Stimulated activated naive B cell treated with anti-CD40 and anti-IgM and Interleukin-4, amounts not matched to agents 10 μg/mL and 1 μg/mL and 100 μg/mL, for 72 hours (primary cell): ENCODE measurements around the gene GARRE1.

Experiments
- ATAC-seq, 2 donors: fragments of 150-1000 bp; cut with Tn5 transposase; replicated peaks; 2 replicates each; pipeline ENCODE4 v1.10.0; 2021; ENCODE audit warnings: moderate library complexity in 1 of 2
- DNase-seq: peaks from one replicate; pipeline ENCODE4 v3.0.0; 2021
- H3K27ac Mint-ChIP-seq: one replicate; pipeline ENCODE4 v1.8.0; 2022; ENCODE audit warnings: mild to moderate bottlenecking, mixed read lengths
- H3K27me3 Mint-ChIP-seq, 2 donors: one replicate each; pipeline ENCODE4 v1.8.0; 2022; ENCODE audit warnings: mixed read lengths in 2 of 2
- H3K36me3 Mint-ChIP-seq, 2 donors: one replicate each; pipeline ENCODE4 v1.8.0; 2022; ENCODE audit warnings: mixed read lengths in 2 of 2, mild to moderate bottlenecking in 1 of 2
- H3K4me1 Mint-ChIP-seq, 2 donors: one replicate each; pipeline ENCODE4 v1.8.0; 2022; ENCODE audit warnings: mixed read lengths in 2 of 2, mild to moderate bottlenecking in 1 of 2
- H3K4me3 Mint-ChIP-seq, 2 donors: one replicate each; pipeline ENCODE4 v1.8.0; 2022; ENCODE audit warnings: mild to moderate bottlenecking in 2 of 2, mixed read lengths in 2 of 2, moderate library complexity in 1 of 2
- H3K9me3 Mint-ChIP-seq, 2 donors: one replicate each; pipeline ENCODE4 v1.8.0; 2022; ENCODE audit warnings: mixed read lengths in 2 of 2, mild to moderate bottlenecking in 1 of 2

GARRE1 gene

DNA sequence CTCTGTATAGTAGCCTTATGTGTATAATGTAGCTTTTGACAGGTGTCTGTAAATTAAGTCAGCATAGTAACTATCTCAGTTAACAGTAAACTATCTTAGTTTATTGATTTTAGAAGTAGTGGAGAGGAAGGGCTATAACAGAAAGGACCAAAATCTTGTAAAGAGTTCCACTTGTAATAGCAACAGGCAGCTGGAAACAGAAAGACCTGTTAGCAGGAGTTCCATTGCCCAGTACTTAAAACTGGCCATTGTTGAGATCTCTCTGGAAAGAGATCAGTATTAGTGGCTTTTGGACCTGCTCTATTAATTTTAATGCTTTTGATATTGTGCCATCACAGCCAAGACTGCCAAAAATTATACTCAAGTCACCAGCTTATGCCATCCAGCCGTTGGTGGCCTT is 32.0 kb upstream of the GARRE1 start:
- ATAC-seq (no peak), DNase-seq (no peak)
- H3K27ac Mint-ChIP-seq: peak overlapping the region; percentile 20
- H3K27me3 Mint-ChIP-seq: no peaks in the 10 kb centered on the region
- peaks cover 32 to 66% of the 10 kb centered on the region in 2 donors for H3K4me1 Mint-ChIP-seq
- H3K36me3 Mint-ChIP-seq: peaks cover 60 to 66% of the 10 kb centered on the region in 2 donors
- H3K4me3 Mint-ChIP-seq: no peak overlapping the region
- H3K9me3 Mint-ChIP-seq: no peaks in the 10 kb centered on the region

DNA sequence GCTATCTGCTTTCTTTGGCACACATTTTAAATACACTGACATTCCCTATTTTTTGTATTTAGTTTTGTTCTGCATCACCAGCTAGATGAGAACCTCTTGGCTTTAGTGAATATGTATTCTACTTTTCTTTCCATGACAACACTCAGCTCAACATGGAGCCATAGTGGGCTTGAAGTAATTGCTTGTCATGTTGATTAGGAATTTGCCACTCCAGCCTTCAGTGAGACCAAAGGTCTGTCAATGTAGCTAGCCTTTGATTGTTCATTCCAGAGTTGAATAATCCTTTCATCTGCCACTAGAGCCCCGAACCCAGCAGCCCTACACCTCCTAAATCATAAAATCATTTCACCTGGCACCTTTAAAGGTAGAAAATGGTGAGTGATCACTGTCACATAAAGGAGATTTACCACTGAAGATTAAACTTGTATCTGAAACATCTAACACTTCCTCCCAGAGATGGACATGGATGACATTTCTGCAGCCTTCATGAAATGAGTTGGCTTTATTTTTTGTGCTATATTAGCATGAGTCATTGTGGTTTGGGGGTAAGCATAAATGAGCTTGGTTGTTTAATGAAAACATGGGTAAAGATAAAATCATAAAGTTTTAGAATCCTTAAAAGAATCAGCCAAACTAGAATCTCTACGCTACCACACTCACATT is 29.2 kb upstream of the GARRE1 start:
- Mint-ChIP-seq H3K27ac (peak overlapping the region; percentile 56), H3K4me3 (peak overlapping the region; percentile 19 to 55), H3K4me1 (peaks cover 23 to 48% of the 10 kb centered on the region in 2 donors), H3K27me3 (no peaks in the 10 kb centered on the region), H3K36me3 (peaks cover 60 to 61% of the 10 kb centered on the region in 2 donors), H3K9me3 (no peaks in the 10 kb centered on the region)
- ATAC-seq (peak; percentile 90 to 91), DNase-seq (no peak)

GRCh38 chr19:34225659-34226015 is 28.7 kb upstream of the GARRE1 start:
- Mint-ChIP-seq H3K9me3 (no peaks in the 10 kb centered on the region), H3K27me3 (no peaks in the 10 kb centered on the region), H3K36me3 (peaks cover 57% of the 10 kb centered on the region in 2 donors), H3K27ac (peak overlapping the region; percentile 81), H3K4me1 (peaks cover 21 to 43% of the 10 kb centered on the region in 2 donors), H3K4me3 (no peak overlapping the region)
- ATAC-seq: peak in 1 of 2 donors; percentile 30
- no peak for DNase-seq

- peak overlapping the region; percentile 81 for H3K27ac Mint-ChIP-seq
- no peaks in the 10 kb centered on the region for H3K9me3 Mint-ChIP-seq
- H3K36me3 Mint-ChIP-seq: peaks cover 53 to 57% of the 10 kb centered on the region in 2 donors
- ATAC-seq: peak in 1 of 2 donors; percentile 42
- DNase-seq: no peak
- no peaks in the 10 kb centered on the region for H3K27me3 Mint-ChIP-seq
- H3K4me1 Mint-ChIP-seq: peaks cover 22 to 44% of the 10 kb centered on the region in 2 donors
- no peak overlapping the region for H3K4me3 Mint-ChIP-seq
Observed at GRCh38 chr19:34226036-34226435, 28.3 kb upstream of the GARRE1 start.

DNA sequence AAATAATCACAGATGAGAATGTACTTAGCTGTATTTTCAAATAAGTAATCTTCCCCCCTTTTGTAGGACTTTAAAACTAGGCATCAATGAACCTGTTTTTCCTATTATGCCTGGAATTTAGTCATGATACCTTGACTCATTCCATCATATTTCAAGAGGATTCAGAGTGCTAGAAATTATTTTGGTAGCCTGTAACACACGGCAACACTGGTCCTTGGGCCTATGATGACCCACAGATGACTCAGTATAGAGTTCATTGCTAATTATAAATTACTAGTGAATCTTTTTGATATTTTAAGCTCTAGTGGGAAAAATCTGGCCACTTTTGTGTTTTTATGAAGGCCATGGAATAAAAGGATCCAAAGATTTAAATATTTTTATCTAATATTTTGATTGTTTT is 26.0 kb upstream of the GARRE1 start:
- DNase-seq (no peak), ATAC-seq (no peak)
- Mint-ChIP-seq H3K4me1 (peaks cover 31 to 60% of the 10 kb centered on the region in 2 donors), H3K4me3 (no peak overlapping the region), H3K9me3 (no peaks in the 10 kb centered on the region), H3K36me3 (peaks cover 45 to 51% of the 10 kb centered on the region in 2 donors), H3K27me3 (no peaks in the 10 kb centered on the region), H3K27ac (no peak overlapping the region)

- Mint-ChIP-seq H3K4me3 (no peak overlapping the region), H3K9me3 (no peaks in the 10 kb centered on the region), H3K36me3 (peaks cover 42 to 48% of the 10 kb centered on the region in 2 donors), H3K27ac (no peak overlapping the region), H3K4me1 (peaks cover 28 to 56% of the 10 kb centered on the region in 2 donors), H3K27me3 (no peaks in the 10 kb centered on the region)
- DNase-seq: no peak
- no peak for ATAC-seq
Observed at GRCh38 chr19:34228762-34229161, 25.6 kb upstream of the GARRE1 start.

- Mint-ChIP-seq H3K9me3 (no peaks in the 10 kb centered on the region), H3K36me3 (peaks cover 34 to 45% of the 10 kb centered on the region in 2 donors), H3K4me1 (peaks cover 26 to 51% of the 10 kb centered on the region in 2 donors), H3K27ac (peak overlapping the region; percentile 59), H3K27me3 (no peaks in the 10 kb centered on the region), H3K4me3 (no peak overlapping the region)
- ATAC-seq (no peak), DNase-seq (no peak)
Observed at GRCh38 chr19:34229721-34230120, 24.6 kb upstream of the GARRE1 start.

GRCh38 chr19:34230820-34231219 is 23.5 kb upstream of the GARRE1 start:
- no peaks in the 10 kb centered on the region for H3K27me3 Mint-ChIP-seq
- DNase-seq: no peak
- no peak for ATAC-seq
- peaks cover 32 to 42% of the 10 kb centered on the region in 2 donors for H3K36me3 Mint-ChIP-seq
- H3K4me3 Mint-ChIP-seq: no peak overlapping the region
- peak overlapping the region; percentile 26 for H3K27ac Mint-ChIP-seq
- no peaks in the 10 kb centered on the region for H3K9me3 Mint-ChIP-seq
- peaks cover 16 to 40% of the 10 kb centered on the region in 2 donors for H3K4me1 Mint-ChIP-seq

- Mint-ChIP-seq H3K4me3 (peak overlapping the region in 1 of 2 donors; percentile 17), H3K4me1 (peaks cover 18 to 34% of the 10 kb centered on the region in 2 donors), H3K36me3 (peaks cover 36 to 46% of the 10 kb centered on the region in 2 donors)
Observed at GRCh38 chr19:34231439-34231838, 22.9 kb upstream of the GARRE1 start.

DNA sequence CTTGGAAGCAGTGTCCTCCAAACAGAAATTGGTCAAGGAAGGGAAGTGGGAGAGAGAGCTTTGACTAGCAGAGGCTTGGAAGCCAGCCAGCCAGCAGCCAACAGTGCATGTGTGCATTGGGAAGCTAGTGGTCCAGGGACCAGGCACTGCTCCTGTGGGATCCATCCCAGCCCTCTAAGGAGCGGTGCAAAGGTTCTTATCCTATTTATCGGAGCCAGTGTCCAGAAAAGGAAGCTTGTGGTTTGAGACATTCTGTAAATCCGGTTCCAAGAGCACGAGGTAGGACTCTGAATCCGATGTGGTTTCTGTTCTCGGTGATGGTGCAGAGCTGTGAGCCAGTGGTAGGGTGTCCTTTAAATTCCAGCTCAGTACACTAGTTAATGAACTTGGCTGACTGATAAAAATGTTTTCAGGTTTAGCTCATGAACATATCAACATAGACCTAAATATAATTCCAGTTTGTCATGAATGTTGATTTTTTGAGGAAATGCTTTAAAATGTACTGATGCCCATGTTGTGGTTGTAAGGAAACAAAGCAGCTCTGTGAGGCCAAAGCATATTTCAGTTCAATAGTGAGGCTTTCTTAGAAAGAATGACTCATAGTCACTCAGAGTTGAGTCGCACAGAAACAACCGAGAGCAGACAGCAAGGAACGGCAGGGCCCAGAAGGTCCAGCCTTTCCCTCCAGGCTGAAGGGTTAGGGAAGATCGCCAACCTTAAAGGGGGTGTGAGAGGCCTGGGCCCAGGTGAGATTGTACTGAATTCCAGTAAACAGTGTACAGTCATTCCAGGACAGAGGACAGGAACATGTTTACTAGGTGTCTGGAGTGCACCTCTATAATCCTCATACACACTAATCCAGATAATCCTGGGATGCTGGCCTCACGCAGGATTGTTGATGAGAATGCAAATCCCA is 21.5 kb upstream of the GARRE1 start:
- ATAC-seq (peak; percentile 91 to 92), DNase-seq (no peak)
- no peaks in the 10 kb centered on the region for H3K9me3 Mint-ChIP-seq
- peak overlapping the region; percentile 94 for H3K27ac Mint-ChIP-seq
- H3K36me3 Mint-ChIP-seq: peaks cover 31 to 40% of the 10 kb centered on the region in 2 donors
- peaks cover 16 to 25% of the 10 kb centered on the region in 2 donors for H3K4me1 Mint-ChIP-seq
- no peaks in the 10 kb centered on the region for H3K27me3 Mint-ChIP-seq
- peak overlapping the region; percentile 61 to 67 for H3K4me3 Mint-ChIP-seq

More at GRCh38 chr19:34231439-34231838, 22.9 kb upstream of the GARRE1 start:
- Mint-ChIP-seq H3K27ac (no peak overlapping the region), H3K27me3 (no peaks in the 10 kb centered on the region), H3K9me3 (no peaks in the 10 kb centered on the region)
- no peak for DNase-seq
- ATAC-seq: no peak

GRCh38 chr19:34235425-34235940 is 18.9 kb upstream of the GARRE1 start:
- no peaks in the 10 kb centered on the region for H3K9me3 Mint-ChIP-seq

GRCh38 chr19:34236035-34236987 is 18.0 kb upstream of the GARRE1 start:
- Mint-ChIP-seq H3K27me3 (no peaks in the 10 kb centered on the region), H3K4me3 (no peak overlapping the region), H3K27ac (no peak overlapping the region), H3K9me3 (no peaks in the 10 kb centered on the region), H3K36me3 (peaks cover 25 to 39% of the 10 kb centered on the region in 2 donors), H3K4me1 (peaks cover 12 to 21% of the 10 kb centered on the region in 2 donors)
- DNase-seq (no peak), ATAC-seq (no peak)

More at GRCh38 chr19:34235425-34235940, 18.9 kb upstream of the GARRE1 start:
- ATAC-seq: no peak
- Mint-ChIP-seq H3K4me1 (peaks cover 16 to 25% of the 10 kb centered on the region in 2 donors), H3K27ac (no peak overlapping the region), H3K36me3 (peaks cover 23 to 42% of the 10 kb centered on the region in 2 donors), H3K27me3 (no peaks in the 10 kb centered on the region), H3K4me3 (no peak overlapping the region)
- no peak for DNase-seq

DNA sequence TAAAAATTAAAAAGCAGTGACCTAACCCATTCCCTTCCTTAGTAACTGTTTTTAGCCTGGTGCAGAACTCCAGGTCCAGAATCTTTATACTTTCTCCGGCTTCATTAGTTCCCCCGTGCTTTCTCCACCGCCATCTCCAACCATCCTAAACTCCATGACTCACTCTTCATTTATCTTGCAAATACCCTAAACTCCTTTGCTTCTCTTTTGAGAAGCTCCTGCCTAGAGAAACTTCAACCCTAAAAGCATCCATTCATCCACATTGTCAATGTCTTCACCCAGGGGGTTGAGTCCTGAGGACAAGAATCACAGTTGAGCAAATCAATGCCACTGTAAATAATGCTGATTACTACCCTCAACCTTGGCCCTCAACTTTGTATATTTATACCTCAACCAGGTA is 17.1 kb upstream of the GARRE1 start:
- Mint-ChIP-seq H3K4me3 (no peak overlapping the region), H3K36me3 (peaks cover 25 to 40% of the 10 kb centered on the region in 2 donors), H3K4me1 (peaks cover 10 to 15% of the 10 kb centered on the region in 2 donors), H3K9me3 (no peaks in the 10 kb centered on the region), H3K27ac (no peak overlapping the region), H3K27me3 (no peaks in the 10 kb centered on the region)
- DNase-seq (no peak), ATAC-seq (no peak)
